ENCODE results near the gene WDR88. TPM values are rescaled to one million over a fixed set of nuclear protein-coding genes. Genes with fewer than 3 reads are reported as not detected.

Gene WDR88
- total and polyA plus RNA-seq, 2 of the 8 experiments (the other 6 are each of a cell fraction or from before 2014, with no cell fraction given) = not detected

DNA sequence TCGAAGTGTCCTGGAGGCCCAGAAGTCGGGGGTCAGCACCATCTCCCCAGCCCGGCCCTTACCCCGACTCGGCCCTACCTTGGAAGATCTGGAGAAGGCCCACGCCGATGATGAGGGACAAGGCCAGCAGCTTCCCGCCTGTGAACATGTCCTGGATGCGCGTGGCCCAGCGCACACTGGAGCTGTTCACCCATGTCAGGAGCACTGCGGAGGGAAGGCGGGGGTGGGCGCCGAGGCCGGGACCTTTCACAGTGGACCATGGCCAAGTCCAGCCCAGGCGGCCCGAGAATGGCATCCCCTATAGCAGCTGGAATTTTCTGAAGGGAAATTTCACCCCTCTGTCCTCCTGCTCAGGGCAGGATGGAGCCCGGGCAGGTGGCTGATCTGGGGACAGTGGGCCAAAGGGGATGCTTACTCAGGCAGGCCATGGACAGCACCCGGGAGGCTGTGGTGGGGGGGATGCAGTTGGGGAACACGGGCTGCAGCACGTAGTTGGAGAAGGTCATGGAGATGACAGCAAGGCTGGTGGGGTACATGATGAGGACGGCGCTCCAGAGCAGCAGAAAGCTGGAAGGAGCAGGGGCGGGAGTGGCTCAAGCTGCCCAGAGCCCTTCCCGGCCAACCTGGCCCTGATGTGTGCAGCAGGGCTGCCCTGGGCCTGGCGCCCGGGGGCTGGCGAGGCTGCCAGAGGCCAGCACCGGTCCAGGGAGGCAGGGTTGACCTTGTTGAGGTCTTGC is 80.7 kb downstream of the WDR88 start:
- Histone ChIP-seq H3K36me3 (ENCODE audit: control insufficient read depth in 2 of 4, insufficient read depth in 4 of 4, low read length in 3 of 4) (no peaks in the 10 kb centered on the region), H3K79me1 (ENCODE audit: low read depth, low read length) (no peaks in the 10 kb centered on the region), H3K56ac (replicated peaks; ENCODE audit: insufficient read length, low read depth, low read length) (no peak overlapping the region), H3K4me2 (ENCODE audit: insufficient read depth in 1 of 2, low read depth in 2 of 2, low read length in 2 of 2) (no peak overlapping the region), H3K9ac (replicated peaks in 1 of 4; ENCODE audit: extremely low read depth in 1 of 4, low read depth in 3 of 4, low read length in 3 of 4) (no peak overlapping the region), H3K9me3 (ENCODE audit: insufficient read depth in 2 of 2, low read depth in 1 of 2, low read length in 1 of 2) (no peaks in the 10 kb centered on the region), H2BK15ac (ENCODE audit: low read length) (no peak overlapping the region), H2AFZ (ENCODE audit: low read length) (no peak overlapping the region), H4K20me1 (replicated peaks in 1 of 2; ENCODE audit: control insufficient read depth in 1 of 2, insufficient read depth in 2 of 2, low read length in 2 of 2) (peaks cover 0 to 2% of the 10 kb centered on the region in 2 experiments), H2BK20ac (ENCODE audit: low read length) (no peak overlapping the region), H2BK12ac (ENCODE audit: low read depth, low read length) (no peak overlapping the region), H3K14ac (ENCODE audit: insufficient read length) (no peak overlapping the region), H2BK120ac (replicated peaks; ENCODE audit: low read depth, low read length) (no peak overlapping the region), H3K27ac (ENCODE audit: low read depth, low read length) (no peak overlapping the region), H3K23me2 (ENCODE audit: low read depth, low read length) (no peaks in the 10 kb centered on the region), H3K4me3 (ENCODE audit: extremely low read depth in 1 of 4, insufficient read depth in 2 of 4, low read depth in 3 of 4, low read length in 4 of 4) (no peak overlapping the region), H3K18ac (ENCODE audit: extremely low read depth, low read length) (no peak overlapping the region), H3K23ac (ENCODE audit: insufficient read length) (no peak overlapping the region), H2AK5ac (ENCODE audit: low read depth, low read length) (no peak overlapping the region), H3K4ac (replicated peaks; ENCODE audit: insufficient read length, low read depth, low read length) (no peak overlapping the region), H4K5ac (ENCODE audit: insufficient read length, low read depth, low read length) (no peak overlapping the region), H3K27me3 (replicated peaks in 1 of 4; ENCODE audit: control insufficient read depth in 3 of 4, extremely low read depth in 1 of 4, insufficient read depth in 3 of 4, low read length in 3 of 4) (no peaks in the 10 kb centered on the region), H4K8ac (ENCODE audit: extremely low read depth, insufficient read depth, low read length) (peak overlapping the region; percentile 57; the same call in 1 of the 2 replicates), H2BK5ac (ENCODE audit: low read depth, low read length) (no peak overlapping the region; the same call in 1 of the 2 replicates), H3K79me2 (ENCODE audit: control insufficient read depth in 1 of 2, insufficient read depth in 2 of 2, low read length in 2 of 2) (no peaks in the 10 kb centered on the region), H3K4me1 (replicated peaks in 1 of 4; ENCODE audit: control insufficient read depth in 3 of 4, insufficient read depth in 4 of 4, low read length in 3 of 4) (peaks cover 0 to 2% (median under 1%) of the 10 kb centered on the region in 4 experiments; a peak in 3 of 7 replicates), H4K91ac (replicated peaks; ENCODE audit: insufficient read length, low read length) (no peak overlapping the region)
- FAIRE-seq = no peak
- DNase-seq (ENCODE audit: low read depth in 1 of 2, low spot score in 2 of 2) = no peak
- no peak for TF ChIP-seq CTBP2 (IDR thresholded peaks at IDR 0.05; ENCODE audit: borderline replicate concordance, insufficient read depth, insufficient read length, low read length)
- ChIA-PET POLR2A (ENCODE audit: partially characterized antibody) (interaction anchor here (1.2 kb wide), 1 partner anchor 9 kb away, joined by 4 read pairs; no protein-coding TSS in a partner anchor), CTCF (ENCODE audit: partially characterized antibody) (interaction anchor here (0.6 to 1.1 kb wide), 5 partner anchors 28 to 565 kb away, joined by 3 read pairs; no protein-coding TSS in a partner anchor)
- WGBS, 2 experiments (ENCODE audit: extremely low coverage in 1 of 2, insufficient coverage in 1 of 2, insufficient read length in 1 of 2, insufficient replicate concordance in 2 of 2, low coverage in 1 of 2, low lambda C conversion rate in 2 of 2, missing lambda C conversion rate in 1 of 2) = 97% methylated on average over 14 of the region's 30 CpGs; no CpG with 5 or more reads in 1 of the 2 experiments

Measured in H1 (cell line).